H1 (cell line): ENCODE results near the gene PIGS. TPM values are rescaled to one million over a fixed set of nuclear protein-coding genes. Genes with fewer than 3 reads are reported as not detected.

Experiments used
- CTCF ChIA-PET: fragments of 300-600 bp; sonication (Branson Sonifier 250); formaldehyde crosslinking; loops from one replicate; lab custom pipeline; 2021; ENCODE audit not compliant: partially characterized antibody; lab: Charles Lee
- POLR2A ChIA-PET: fragments of 300-600 bp; sonication (Branson Sonifier 250); formaldehyde crosslinking; loops from one replicate; lab custom pipeline; 2021; ENCODE audit warnings: inconsistent platforms; ENCODE audit not compliant: partially characterized antibody; lab: Charles Lee
- DNase-seq, 2 experiments: peaks; one replicate each; pipeline versions ENCODE4 v3.0.0 to v3.0.0-alpha.2; 2010 to 2022; ENCODE audit warnings: low spot score in 2 of 2, low read depth in 1 of 2, mixed read lengths in 1 of 2
- FAIRE-seq: peaks from 2 replicates; lab custom pipeline; 2011; peaks lifted over from hg19 to GRCh38; lab: Jason Lieb, UNC
- H2AFZ ChIP-seq: 2 replicates; pipeline ENCODE4 v1.8.1; 2012; ENCODE audit warnings: low read length, inconsistent platforms
- H2AK5ac ChIP-seq: 2 replicates; pipeline ENCODE4 v1.6.1; 2013; ENCODE audit warnings: low read depth, low read length
- H2BK120ac ChIP-seq: replicated peaks from 2 replicates; pipeline ENCODE3; 2013; ENCODE audit warnings: low read depth, low read length, inconsistent platforms
- H2BK12ac ChIP-seq: 2 replicates; pipeline ENCODE4 v1.6.1; 2013; ENCODE audit warnings: low read depth, low read length
- H2BK15ac ChIP-seq: 2 replicates; pipeline ENCODE4 v1.6.1; 2013; ENCODE audit warnings: low read length
- H2BK20ac ChIP-seq: 2 replicates; pipeline ENCODE4 v1.6.1; 2013; ENCODE audit warnings: low read length
- H2BK5ac ChIP-seq: 2 replicates; pipeline ENCODE4 v1.6.1; 2013; ENCODE audit warnings: low read depth, low read length
- H3K14ac ChIP-seq: 2 replicates; pipeline ENCODE4 v1.6.1; 2013; ENCODE audit warnings: inconsistent platforms; ENCODE audit not compliant: insufficient read length
- H3K18ac ChIP-seq: 2 replicates; pipeline ENCODE4 v1.6.1; 2013; ENCODE audit warnings: low read length; ENCODE audit errors: extremely low read depth
- H3K23ac ChIP-seq: 2 replicates; pipeline ENCODE4 v1.6.1; 2013; ENCODE audit warnings: inconsistent platforms; ENCODE audit not compliant: insufficient read length
- H3K23me2 ChIP-seq: 2 replicates; pipeline ENCODE4 v1.6.1; 2013; ENCODE audit warnings: low read depth, low read length
- H3K27ac ChIP-seq: 2 replicates; pipeline ENCODE4 v1.6.1; 2011; ENCODE audit warnings: low read depth, low read length, inconsistent platforms
- H3K27me3 ChIP-seq, 4 experiments: replicated peaks in 1 of 4; 1 replicate in 1 of 4; 2 replicates in 3 of 4; pipeline versions ENCODE4 v1.6.1 to v1.8.1; 2011 to 2013; ENCODE audit warnings: low read length in 3 of 4, mild to moderate bottlenecking in 3 of 4, inconsistent platforms in 2 of 4, mixed read lengths in 2 of 4, moderate library complexity in 1 of 4; ENCODE audit not compliant: control insufficient read depth in 3 of 4, insufficient read depth in 3 of 4; ENCODE audit errors: extremely low read depth in 1 of 4
- H3K36me3 ChIP-seq, 4 experiments: 2 replicates each; pipeline versions ENCODE4 v1.6.1 to v1.8.1; 2011 to 2013; ENCODE audit warnings: mild to moderate bottlenecking in 4 of 4, low read length in 3 of 4, moderate library complexity in 2 of 4, control low read depth in 1 of 4, inconsistent platforms in 1 of 4; ENCODE audit not compliant: insufficient read depth in 4 of 4, control insufficient read depth in 2 of 4
- H3K4ac ChIP-seq: replicated peaks from 2 replicates; pipeline ENCODE3; 2013; ENCODE audit warnings: low read length, low read depth, mixed read lengths, inconsistent platforms; ENCODE audit not compliant: insufficient read length
- H3K4me1 ChIP-seq, 4 experiments: replicated peaks in 1 of 4; 1 replicate in 1 of 4; 2 replicates in 3 of 4; pipeline versions ENCODE4 v1.6.1 to v1.8.1; 2011 to 2013; ENCODE audit warnings: low read length in 3 of 4, inconsistent platforms in 2 of 4, mixed read lengths in 1 of 4; ENCODE audit not compliant: insufficient read depth in 4 of 4, control insufficient read depth in 3 of 4
- H3K4me2 ChIP-seq, 2 experiments: 2 replicates each; pipeline versions ENCODE4 v1.6.1 to v1.8.1; 2011 to 2013; ENCODE audit warnings: low read depth in 2 of 2, low read length in 2 of 2, control low read depth in 1 of 2, inconsistent platforms in 1 of 2, mild to moderate bottlenecking in 1 of 2; ENCODE audit not compliant: insufficient read depth in 1 of 2
- H3K4me3 ChIP-seq, 4 experiments: fragments of 200-600, 300-600 bp in 1 of 4; sonication (generic), shearing (Covaris generic), sonication (Bioruptor Twin) in 1 of 4; 2 replicates each; pipeline versions ENCODE4 v1.5.1 to v1.8.1; 2011 to 2016; ENCODE audit warnings: low read length in 4 of 4, low read depth in 3 of 4, control low read depth in 2 of 4, inconsistent platforms in 2 of 4, mild to moderate bottlenecking in 2 of 4, mixed read lengths in 1 of 4, moderate library complexity in 1 of 4; ENCODE audit not compliant: insufficient read depth in 2 of 4; ENCODE audit errors: extremely low read depth in 1 of 4
- H3K56ac ChIP-seq: replicated peaks from 2 replicates; pipeline ENCODE3; 2013; ENCODE audit warnings: low read depth, mild to moderate bottlenecking, mixed read lengths, low read length, inconsistent platforms; ENCODE audit not compliant: insufficient read length
- H3K79me1 ChIP-seq: 2 replicates; pipeline ENCODE4 v1.6.1; 2013; ENCODE audit warnings: low read depth, low read length, control low read depth
- H3K79me2 ChIP-seq, 2 experiments: 2 replicates each; pipeline versions ENCODE4 v1.6.1 to v1.8.1; 2012 to 2013; ENCODE audit warnings: low read length in 2 of 2, mild to moderate bottlenecking in 2 of 2, inconsistent platforms in 1 of 2; ENCODE audit not compliant: insufficient read depth in 2 of 2, control insufficient read depth in 1 of 2
- H3K9ac ChIP-seq, 4 experiments: replicated peaks in 1 of 4; 1 replicate in 1 of 4; 2 replicates in 3 of 4; pipeline versions ENCODE4 v1.6.1 to v1.8.1; 2011 to 2013; ENCODE audit warnings: low read depth in 3 of 4, low read length in 3 of 4, control low read depth in 2 of 4, mild to moderate bottlenecking in 2 of 4, moderate library complexity in 2 of 4, inconsistent platforms in 1 of 4; ENCODE audit errors: extremely low read depth in 1 of 4
- H3K9me3 ChIP-seq, 2 experiments: 2 replicates each; pipeline versions ENCODE4 v1.6.1 to v1.8.1; 2012 to 2013; ENCODE audit warnings: mild to moderate bottlenecking in 2 of 2, moderate library complexity in 2 of 2, control low read depth in 1 of 2, inconsistent platforms in 1 of 2, low read depth in 1 of 2, low read length in 1 of 2, mixed read lengths in 1 of 2; ENCODE audit not compliant: insufficient read depth in 2 of 2
- H4K20me1 ChIP-seq, 2 experiments: replicated peaks in 1 of 2; 2 replicates each; pipeline versions ENCODE3 to v1.8.1; 2011 to 2013; ENCODE audit warnings: inconsistent platforms in 2 of 2, low read length in 2 of 2, mild to moderate bottlenecking in 1 of 2; ENCODE audit not compliant: insufficient read depth in 2 of 2, control insufficient read depth in 1 of 2
- H4K5ac ChIP-seq: 2 replicates; pipeline ENCODE4 v1.6.1; 2013; ENCODE audit warnings: low read length, low read depth, mixed read lengths, inconsistent platforms; ENCODE audit not compliant: insufficient read length
- H4K8ac ChIP-seq: 2 replicates; pipeline ENCODE4 v1.8.0; 2013; ENCODE audit warnings: mild to moderate bottlenecking, moderate library complexity, low read length, inconsistent platforms; ENCODE audit not compliant: insufficient read depth; ENCODE audit errors: extremely low read depth
- H4K91ac ChIP-seq: replicated peaks from 2 replicates; pipeline ENCODE3; 2013; ENCODE audit warnings: low read length, mixed read lengths, inconsistent platforms; ENCODE audit not compliant: insufficient read length
- SP4 ChIP-seq: IDR thresholded peaks from 2 replicates; pipeline ENCODE4 v1.6.1; 2012; ENCODE audit warnings: low read length, inconsistent platforms
- WGBS, 2 experiments: shearing (Covaris generic) in 1 of 2; methylation state at CpG; one replicate each; pipeline versions ENCODE4 v1.1.6 to v1.1.7; 2013 to 2015; ENCODE audit warnings: low lambda C conversion rate in 2 of 2, mixed read lengths in 2 of 2, inconsistent platforms in 1 of 2, low coverage in 1 of 2, missing lambda C conversion rate in 1 of 2; ENCODE audit not compliant: insufficient replicate concordance in 2 of 2, insufficient coverage in 1 of 2, insufficient read length in 1 of 2; ENCODE audit errors: extremely low coverage in 1 of 2, missing lambda C conversion rate in 1 of 2; 5-methylcytosine and 5-hydroxymethylcytosine counted together
- polyA plus RNA-seq, 7 experiments: library from polyadenylated mRNA; depleted of rRNA in 3 of 7; stranded (reverse) in 5 of 7; unstranded in 2 of 7; fragments of >200 nt in 5 of 7; fragments of 200-250 nt in 2 of 7; gene quantifications; 1 replicate in 5 of 7; 2 replicates in 1 of 7; 4 replicates in 1 of 7; pipeline versions ENCODE4 v1.2.1 to v1.2.3, GENCODE V29; 2011 to 2013; ENCODE audit warnings: missing spikeins in 2 of 7, mixed read lengths in 2 of 7
- total RNA-seq: library from RNA; stranded (reverse); fragmentation: NEBNext Ultra II Directional; extraction: Animal tissue kit (Norgen Biotek cat#: 25700); gene quantifications from 2 replicates; pipeline ENCODE4 v1.2.1, GENCODE V29; 2021
- TF ChIP-seq, protein P1 (sequence below), 3 experiments: IDR thresholded peaks; 1 replicate in 2 of 3; 2 replicates in 1 of 3; pipeline versions ENCODE4 v1.5.1 to v1.6.1; 2011; ENCODE audit warnings: low read length in 3 of 3, mild to moderate bottlenecking in 3 of 3, inconsistent platforms in 2 of 3, low read depth in 1 of 3, moderate library complexity in 1 of 3; ENCODE audit not compliant: insufficient read depth in 1 of 3; ENCODE audit errors: control extremely low read depth in 1 of 3

PIGS gene
- total and polyA plus RNA-seq, 2 of the 8 experiments (the other 6 are each of a cell fraction or from before 2014, with no cell fraction given): 44.3 to 50.6 TPM

DNA sequence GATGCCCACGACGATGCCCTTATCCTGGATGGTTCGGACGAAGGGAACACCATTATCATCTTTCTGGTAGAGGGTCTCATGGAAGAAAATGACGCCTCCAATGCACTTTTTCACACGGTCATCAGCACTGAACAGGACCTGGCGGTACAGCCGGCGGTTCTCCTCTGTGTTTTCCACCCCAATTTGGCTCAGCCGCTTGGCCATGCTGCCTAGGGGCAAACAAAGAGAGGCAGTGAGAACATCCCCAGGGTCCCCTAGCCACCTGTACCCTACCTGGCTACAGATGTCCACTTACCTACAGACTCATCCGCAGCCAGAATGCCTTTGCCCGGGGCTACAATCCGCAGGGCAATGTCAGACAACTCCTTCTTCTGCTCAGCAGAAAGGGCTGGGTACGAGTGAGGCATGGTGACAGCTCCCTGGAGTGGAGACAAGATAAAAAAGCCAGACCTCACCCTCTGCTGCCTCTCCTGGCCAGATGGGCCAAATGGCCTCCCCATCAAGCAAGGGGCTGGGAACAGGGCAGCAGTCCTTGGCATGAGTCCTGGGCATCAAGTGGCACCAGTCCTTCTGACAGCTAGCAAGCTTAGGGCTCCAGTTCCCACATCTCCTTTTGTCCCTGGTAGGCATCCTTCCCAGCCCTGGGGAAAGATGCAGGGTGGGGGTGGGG lies 3.9 kb upstream of the PIGS start:
- H2BK5ac ChIP-seq: no peak overlapping the region
- DNase-seq (no peak), FAIRE-seq (no peak)
- H2BK120ac ChIP-seq: no peak overlapping the region
- peaks cover 2 to 9% (median 6%) of the 10 kb centered on the region in 4 experiments; a peak in 6 of 7 replicates for H3K4me1 ChIP-seq
- H3K9me3 ChIP-seq: no peaks in the 10 kb centered on the region
- H3K4me2 ChIP-seq: peak overlapping the region; percentile 58 to 59; a peak in 3 of 4 replicates
- no peak overlapping the region for H3K14ac ChIP-seq
- ChIA-PET CTCF (interaction anchor here (0.7 to 3.5 kb wide), 14 partner anchors 9 to 347 kb away, joined by 3 to 18 read pairs (median 3); partner anchors contain the start of genes BLTP2 and POLDIP2), POLR2A (interaction anchor here (0.9 to 4.2 kb wide), 8 partner anchors 18 to 136 kb away, joined by 3 to 24 read pairs (median 6); partner anchors contain the start of genes BLTP2, PROCA1 and SPAG5)
- H2AFZ ChIP-seq: no peak overlapping the region
- no peak overlapping the region for H4K5ac ChIP-seq
- peaks cover 0 to 8% (median 4%) of the 10 kb centered on the region in 4 experiments; a peak in 4 of 7 replicates for H3K27me3 ChIP-seq
- H4K20me1 ChIP-seq: peaks cover 4 to 5% of the 10 kb centered on the region in 2 experiments
- no peak overlapping the region for H4K91ac ChIP-seq
- no peak overlapping the region for H3K56ac ChIP-seq
- no peak overlapping the region; the same call in 1 of the 2 replicates for H4K8ac ChIP-seq
- no peak overlapping the region for H2AK5ac ChIP-seq
- H3K79me1 ChIP-seq: no peaks in the 10 kb centered on the region
- H2BK20ac ChIP-seq: no peak overlapping the region
- no peak overlapping the region for H3K23ac ChIP-seq
- no peak overlapping the region; a peak in 1 of 8 replicates for H3K4me3 ChIP-seq
- H3K4ac ChIP-seq: no peak overlapping the region
- peaks cover 16 to 28% (median 25%) of the 10 kb centered on the region in 4 experiments for H3K36me3 ChIP-seq
- no peak overlapping the region for H3K18ac ChIP-seq
- H2BK12ac ChIP-seq: no peak overlapping the region
- peaks cover 6% of the 10 kb centered on the region for H3K23me2 ChIP-seq
- no peak overlapping the region for H3K27ac ChIP-seq
- no peak overlapping the region for H3K9ac ChIP-seq
- H2BK15ac ChIP-seq: peak overlapping the region; percentile 54; the same call in 1 of the 2 replicates
- H3K79me2 ChIP-seq: peaks cover 0 to 4% of the 10 kb centered on the region in 2 experiments; a peak in 1 of 4 replicates
- TF ChIP-seq, protein P1, sequence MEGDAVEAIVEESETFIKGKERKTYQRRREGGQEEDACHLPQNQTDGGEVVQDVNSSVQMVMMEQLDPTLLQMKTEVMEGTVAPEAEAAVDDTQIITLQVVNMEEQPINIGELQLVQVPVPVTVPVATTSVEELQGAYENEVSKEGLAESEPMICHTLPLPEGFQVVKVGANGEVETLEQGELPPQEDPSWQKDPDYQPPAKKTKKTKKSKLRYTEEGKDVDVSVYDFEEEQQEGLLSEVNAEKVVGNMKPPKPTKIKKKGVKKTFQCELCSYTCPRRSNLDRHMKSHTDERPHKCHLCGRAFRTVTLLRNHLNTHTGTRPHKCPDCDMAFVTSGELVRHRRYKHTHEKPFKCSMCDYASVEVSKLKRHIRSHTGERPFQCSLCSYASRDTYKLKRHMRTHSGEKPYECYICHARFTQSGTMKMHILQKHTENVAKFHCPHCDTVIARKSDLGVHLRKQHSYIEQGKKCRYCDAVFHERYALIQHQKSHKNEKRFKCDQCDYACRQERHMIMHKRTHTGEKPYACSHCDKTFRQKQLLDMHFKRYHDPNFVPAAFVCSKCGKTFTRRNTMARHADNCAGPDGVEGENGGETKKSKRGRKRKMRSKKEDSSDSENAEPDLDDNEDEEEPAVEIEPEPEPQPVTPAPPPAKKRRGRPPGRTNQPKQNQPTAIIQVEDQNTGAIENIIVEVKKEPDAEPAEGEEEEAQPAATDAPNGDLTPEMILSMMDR (IDR thresholded peaks at IDR 0.05; ENCODE audit: control extremely low read depth in 1 of 3, insufficient read depth in 1 of 3, low read depth in 1 of 3, low read length in 3 of 3): peak in 2 of 3 experiments; percentile 32 to 38; a peak in 2 of 4 replicates
- TF ChIP-seq SP4: no peak
- WGBS, 2 experiments: 94% methylated on average over 14 of the region's 14 CpGs; no CpG with 5 or more reads in 1 of the 2 experiments
